OCI-LY7 (cell line): ENCODE results near the gene ADAT1.

Experiments used
- CTCF ChIP-seq: fragments of 200-600 bp; sonication (generic); conservative IDR thresholded peaks from 2 replicates; pipeline ENCODE4 v1.5.1; 2014; ENCODE audit warnings: mild to moderate bottlenecking, antibody characterized with exemption, low read length, moderate library complexity, mixed read lengths
- EZH2phosphoT487 ChIP-seq: fragments of 200-600 bp; sonication (generic); IDR thresholded peaks from 2 replicates; pipeline ENCODE4 v1.6.1; 2018; ENCODE audit warnings: low read depth, borderline replicate concordance, mild to moderate bottlenecking, mixed run types, antibody characterized with exemption, low read length, moderate library complexity, mixed read lengths

GRCh38 chr16:75593825-75594820 is 29.0 kb downstream of the ADAT1 start:
- TF ChIP-seq CTCF (no peak), EZH2phosphoT487 (no peak)
